ENCODE measurements around the gene H2BK1. TPM values are rescaled to one million over a fixed set of nuclear protein-coding genes. Genes with fewer than 3 reads are reported as not detected.

The H2BK1 gene
- total and polyA plus RNA-seq, 2 of the 13 experiments (the other 11 are each of a cell fraction or from before 2014, with no cell fraction given), result not detected

GRCh38 chr7:151226875-151227782 lies 16.8 kb upstream of the H2BK1 start, which contains the start of gene ABCF2 (continued):
- TF ChIP-seq POGK (CRISPR knock-in tag; conservative IDR thresholded peaks at IDR 0.05) (no peak), DMAP1 (CRISPR knock-in tag; IDR thresholded peaks at IDR 0.05) (peak; percentile 82; the same call in 1 of the 2 replicates), TCF7 (IDR thresholded peaks at IDR 0.05; ENCODE audit: low read depth) (no peak), JARID2 (CRISPR knock-in tag; IDR thresholded peaks at IDR 0.05; ENCODE audit: insufficient replicate concordance) (no peak), MATR3 (CRISPR knock-in tag; IDR thresholded peaks at IDR 0.05) (no peak), ZNF770 (CRISPR knock-in tag; IDR thresholded peaks at IDR 0.05) (peak; percentile 51; the same call in 1 of the 2 replicates), GABPB1 (CRISPR knock-in tag; IDR thresholded peaks at IDR 0.05) (peak; percentile 90), NKX3-1 (CRISPR knock-in tag; IDR thresholded peaks at IDR 0.05) (0 out of 2 replicates have a peak, but pooled peaks have one; percentile 18), MYNN (CRISPR knock-in tag; IDR thresholded peaks at IDR 0.05; ENCODE audit: low read depth) (no peak), ZNF891 (CRISPR knock-in tag; IDR thresholded peaks at IDR 0.05) (peak; percentile 5; the same call in 1 of the 2 replicates), ARNTL (CRISPR knock-in tag; IDR thresholded peaks at IDR 0.05) (peak; percentile 47; the same call in 1 of the 2 replicates), CBX5 (CRISPR knock-in tag; IDR thresholded peaks at IDR 0.05; ENCODE audit: borderline replicate concordance) (no peak), SALL2 (CRISPR knock-in tag; IDR thresholded peaks at IDR 0.05) (peak; percentile 85), ZNF670 (CRISPR knock-in tag; IDR thresholded peaks at IDR 0.05; ENCODE audit: borderline replicate concordance) (no peak), ZNF17 (CRISPR knock-in tag; IDR thresholded peaks at IDR 0.05) (no peak), THAP7 (CRISPR knock-in tag; IDR thresholded peaks at IDR 0.05) (no peak)
- TF ChIP-seq, protein P1, sequence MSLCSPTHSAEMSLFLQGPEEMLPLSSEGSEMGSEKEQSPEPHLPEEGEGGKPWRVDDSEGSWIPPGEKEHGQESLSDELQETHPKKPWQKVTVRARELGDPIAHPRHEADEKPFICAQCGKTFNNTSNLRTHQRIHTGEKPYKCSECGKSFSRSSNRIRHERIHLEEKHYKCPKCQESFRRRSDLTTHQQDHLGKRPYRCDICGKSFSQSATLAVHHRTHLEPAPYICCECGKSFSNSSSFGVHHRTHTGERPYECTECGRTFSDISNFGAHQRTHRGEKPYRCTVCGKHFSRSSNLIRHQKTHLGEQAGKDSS (CRISPR knock-in tag; IDR thresholded peaks at IDR 0.05; ENCODE audit: borderline replicate concordance, low read depth), result no peak; the same call in 1 of the 2 replicates
- TF ChIP-seq, protein P2, sequence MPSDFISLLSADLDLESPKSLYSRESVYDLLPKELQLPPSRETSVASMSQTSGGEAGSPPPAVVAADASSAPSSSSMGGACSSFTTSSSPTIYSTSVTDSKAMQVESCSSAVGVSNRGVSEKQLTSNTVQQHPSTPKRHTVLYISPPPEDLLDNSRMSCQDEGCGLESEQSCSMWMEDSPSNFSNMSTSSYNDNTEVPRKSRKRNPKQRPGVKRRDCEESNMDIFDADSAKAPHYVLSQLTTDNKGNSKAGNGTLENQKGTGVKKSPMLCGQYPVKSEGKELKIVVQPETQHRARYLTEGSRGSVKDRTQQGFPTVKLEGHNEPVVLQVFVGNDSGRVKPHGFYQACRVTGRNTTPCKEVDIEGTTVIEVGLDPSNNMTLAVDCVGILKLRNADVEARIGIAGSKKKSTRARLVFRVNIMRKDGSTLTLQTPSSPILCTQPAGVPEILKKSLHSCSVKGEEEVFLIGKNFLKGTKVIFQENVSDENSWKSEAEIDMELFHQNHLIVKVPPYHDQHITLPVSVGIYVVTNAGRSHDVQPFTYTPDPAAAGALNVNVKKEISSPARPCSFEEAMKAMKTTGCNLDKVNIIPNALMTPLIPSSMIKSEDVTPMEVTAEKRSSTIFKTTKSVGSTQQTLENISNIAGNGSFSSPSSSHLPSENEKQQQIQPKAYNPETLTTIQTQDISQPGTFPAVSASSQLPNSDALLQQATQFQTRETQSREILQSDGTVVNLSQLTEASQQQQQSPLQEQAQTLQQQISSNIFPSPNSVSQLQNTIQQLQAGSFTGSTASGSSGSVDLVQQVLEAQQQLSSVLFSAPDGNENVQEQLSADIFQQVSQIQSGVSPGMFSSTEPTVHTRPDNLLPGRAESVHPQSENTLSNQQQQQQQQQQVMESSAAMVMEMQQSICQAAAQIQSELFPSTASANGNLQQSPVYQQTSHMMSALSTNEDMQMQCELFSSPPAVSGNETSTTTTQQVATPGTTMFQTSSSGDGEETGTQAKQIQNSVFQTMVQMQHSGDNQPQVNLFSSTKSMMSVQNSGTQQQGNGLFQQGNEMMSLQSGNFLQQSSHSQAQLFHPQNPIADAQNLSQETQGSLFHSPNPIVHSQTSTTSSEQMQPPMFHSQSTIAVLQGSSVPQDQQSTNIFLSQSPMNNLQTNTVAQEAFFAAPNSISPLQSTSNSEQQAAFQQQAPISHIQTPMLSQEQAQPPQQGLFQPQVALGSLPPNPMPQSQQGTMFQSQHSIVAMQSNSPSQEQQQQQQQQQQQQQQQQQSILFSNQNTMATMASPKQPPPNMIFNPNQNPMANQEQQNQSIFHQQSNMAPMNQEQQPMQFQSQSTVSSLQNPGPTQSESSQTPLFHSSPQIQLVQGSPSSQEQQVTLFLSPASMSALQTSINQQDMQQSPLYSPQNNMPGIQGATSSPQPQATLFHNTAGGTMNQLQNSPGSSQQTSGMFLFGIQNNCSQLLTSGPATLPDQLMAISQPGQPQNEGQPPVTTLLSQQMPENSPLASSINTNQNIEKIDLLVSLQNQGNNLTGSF (CRISPR knock-in tag; IDR thresholded peaks at IDR 0.05), result no peak
